ENCODE data around the gene LCLAT1.

Gene LCLAT1

DNA sequence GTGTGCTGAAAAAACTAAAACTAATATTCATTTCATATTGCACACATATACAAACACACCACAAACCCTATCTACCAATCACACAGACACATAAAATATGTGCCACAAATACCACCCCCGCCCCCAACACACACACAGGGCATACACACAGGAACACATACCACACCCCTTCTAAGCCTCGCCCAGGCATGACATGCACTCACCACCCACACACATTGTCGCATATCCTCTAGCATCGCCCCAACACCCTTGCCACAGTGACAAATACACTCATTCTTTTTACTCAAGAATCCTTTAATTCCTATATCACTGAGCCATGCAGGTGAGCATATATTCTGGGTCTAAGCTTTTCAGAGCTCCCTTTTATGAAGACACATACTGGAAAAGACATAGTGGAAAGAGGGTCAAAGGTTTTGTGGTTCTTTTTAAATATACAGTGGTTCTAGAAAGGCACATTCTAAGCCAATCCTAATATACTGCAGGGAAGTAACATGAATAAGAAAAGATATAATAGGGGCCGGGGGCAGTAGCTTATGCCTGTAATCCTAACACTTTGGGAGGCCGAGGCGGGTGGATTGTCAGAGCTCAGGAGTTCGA, 24.5 kb upstream of the LCLAT1 start:
- in situ Hi-C loops (cut with HindIII; ENCODE audit: low sequenced_read_pairs) = no loop called here

DNA sequence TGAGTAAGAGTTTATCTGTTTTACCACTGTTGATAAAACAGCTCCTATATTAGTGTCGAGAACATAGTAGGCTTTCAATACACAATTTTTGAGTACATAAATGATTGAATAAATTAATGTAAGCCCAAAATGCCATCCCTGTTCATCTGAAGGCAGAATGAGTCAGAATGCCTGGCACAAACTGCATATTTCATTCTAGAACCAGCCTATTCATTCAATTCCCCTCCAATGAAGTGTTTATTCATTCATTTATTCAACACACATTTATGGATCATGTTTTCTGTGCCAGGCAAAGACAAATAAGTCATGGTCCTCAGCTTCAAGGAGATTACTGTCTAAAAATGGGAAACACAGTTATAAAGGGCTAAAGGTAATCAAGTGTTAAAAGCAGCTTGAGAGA, 22.8 kb upstream of the LCLAT1 start:
- in situ Hi-C loops (cut with HindIII; ENCODE audit: low sequenced_read_pairs) = no loop called here

DNA sequence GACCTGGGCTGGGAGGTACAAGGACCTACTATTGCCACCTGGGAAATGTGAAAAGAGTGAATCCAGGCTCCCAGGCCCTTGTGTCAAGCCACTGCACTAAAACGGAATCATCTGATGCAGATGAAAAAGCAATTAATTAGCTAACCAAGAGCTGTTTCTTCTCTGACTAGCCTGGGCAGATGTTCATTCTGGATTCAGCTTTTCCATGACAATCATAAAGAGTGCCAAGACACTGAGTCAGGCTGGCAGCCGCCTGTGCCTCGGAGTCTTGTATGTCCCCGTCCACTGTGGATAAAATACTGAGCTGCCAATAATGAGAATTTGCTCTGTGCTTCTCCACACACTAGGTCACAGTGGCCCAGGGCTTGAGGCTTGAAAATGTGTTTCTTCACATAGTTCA, 21.7 kb upstream of the LCLAT1 start:
- in situ Hi-C loops (cut with HindIII; ENCODE audit: low sequenced_read_pairs) = no loop called here

- in situ Hi-C loops (cut with HindIII; ENCODE audit: low sequenced_read_pairs) = no loop called here
These were observed 19.3 kb upstream of the LCLAT1 start for GRCh38 chr2:30427606-30428347.

GRCh38 chr2:30428348-30428662, 18.7 kb upstream of the LCLAT1 start:
- in situ Hi-C loops (cut with HindIII; ENCODE audit: low sequenced_read_pairs) = no loop called here

- in situ Hi-C loops (cut with HindIII; ENCODE audit: low sequenced_read_pairs) = no loop called here
These were observed 18.1 kb upstream of the LCLAT1 start for GRCh38 chr2:30428827-30429461.

DNA sequence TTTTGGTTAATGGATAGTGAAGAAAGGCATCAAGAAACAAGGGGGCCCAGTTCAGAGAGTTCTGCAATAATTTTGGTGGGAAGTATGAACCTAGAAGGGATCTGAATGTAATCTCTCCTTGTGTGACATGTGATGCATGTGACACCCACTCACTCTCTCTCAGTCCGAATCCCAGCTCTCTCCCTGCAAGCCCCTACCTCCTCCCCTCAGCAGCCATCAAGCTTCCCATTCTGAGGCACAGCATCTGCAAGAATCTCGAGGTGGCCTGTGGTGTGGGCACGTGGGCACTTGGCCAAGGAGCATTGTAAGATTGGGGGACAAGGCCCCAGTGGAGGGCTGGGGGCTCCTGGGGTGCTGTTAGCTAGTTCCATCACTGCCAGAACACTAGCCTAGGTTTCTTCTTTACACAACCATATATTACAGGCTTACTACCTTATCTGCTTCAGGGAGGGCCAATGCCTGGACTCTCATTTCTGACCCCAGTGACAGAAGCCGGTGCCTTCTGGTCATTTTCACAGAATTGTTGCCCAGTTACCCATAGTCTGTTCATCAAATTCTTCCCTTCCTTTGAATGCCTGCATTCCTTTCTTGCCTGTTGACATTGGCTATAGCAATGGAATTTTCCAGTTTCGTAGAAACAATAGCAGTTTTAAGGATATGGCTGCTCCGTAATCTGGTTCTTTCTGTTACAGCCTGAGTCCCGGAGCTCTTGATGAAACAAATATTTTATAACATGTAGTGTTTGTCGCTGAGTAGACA, 13.3 kb upstream of the LCLAT1 start:
- in situ Hi-C loops (cut with HindIII; ENCODE audit: low sequenced_read_pairs) = loop anchor here (5.0 kb wide), 1 partner anchor 266 kb away; no protein-coding TSS in a partner anchor

- in situ Hi-C loops (cut with HindIII; ENCODE audit: low sequenced_read_pairs) = loop anchor here (5.0 kb wide), 1 partner anchor 267 kb away; no protein-coding TSS in a partner anchor
These were observed 12.3 kb upstream of the LCLAT1 start for GRCh38 chr2:30434708-30435107.

GRCh38 chr2:30436859-30437435, 10.1 kb upstream of the LCLAT1 start:
- in situ Hi-C loops (cut with HindIII; ENCODE audit: low sequenced_read_pairs) = no loop called here

DNA sequence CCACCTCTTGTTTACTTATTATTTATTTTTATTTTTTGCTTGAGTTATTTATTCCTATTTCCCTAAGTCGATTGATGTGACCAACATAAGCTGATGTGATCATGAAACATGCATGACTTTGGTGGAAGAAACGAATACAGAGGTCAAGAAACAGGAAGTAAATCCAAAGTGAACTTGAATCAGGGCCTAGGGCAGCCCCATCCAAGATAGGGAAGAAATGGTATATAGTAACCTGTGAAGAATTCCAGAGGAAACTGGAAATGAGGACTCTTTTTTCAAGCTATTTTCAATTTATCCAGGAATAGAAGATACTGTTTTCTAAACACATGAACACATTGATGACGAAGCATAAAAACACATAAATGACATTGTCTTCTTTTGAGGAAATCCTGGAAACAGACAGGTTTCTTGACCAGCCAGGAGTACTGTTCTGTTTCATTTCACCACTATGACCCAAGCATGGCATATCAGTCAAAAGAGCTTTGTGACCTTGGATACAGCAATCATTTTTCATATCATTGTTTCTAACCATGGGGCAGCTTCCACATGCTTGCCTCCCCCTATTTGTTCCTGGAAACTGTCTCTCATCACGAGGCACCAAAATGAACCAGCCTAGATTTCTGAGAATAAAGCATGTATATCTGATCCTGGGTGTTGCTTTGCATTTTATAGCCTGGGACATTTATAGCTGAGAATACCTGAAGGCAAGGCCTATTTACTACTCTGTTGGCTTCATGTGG, 9.1 kb upstream of the LCLAT1 start:
- in situ Hi-C loops (cut with HindIII; ENCODE audit: low sequenced_read_pairs) = no loop called here

GRCh38 chr2:30439296-30439695, 7.8 kb upstream of the LCLAT1 start:
- in situ Hi-C loops (cut with HindIII; ENCODE audit: low sequenced_read_pairs) = no loop called here

- in situ Hi-C loops (cut with HindIII; ENCODE audit: low sequenced_read_pairs) = no loop called here
These were observed 7.2 kb upstream of the LCLAT1 start for GRCh38 chr2:30439879-30440278.

DNA sequence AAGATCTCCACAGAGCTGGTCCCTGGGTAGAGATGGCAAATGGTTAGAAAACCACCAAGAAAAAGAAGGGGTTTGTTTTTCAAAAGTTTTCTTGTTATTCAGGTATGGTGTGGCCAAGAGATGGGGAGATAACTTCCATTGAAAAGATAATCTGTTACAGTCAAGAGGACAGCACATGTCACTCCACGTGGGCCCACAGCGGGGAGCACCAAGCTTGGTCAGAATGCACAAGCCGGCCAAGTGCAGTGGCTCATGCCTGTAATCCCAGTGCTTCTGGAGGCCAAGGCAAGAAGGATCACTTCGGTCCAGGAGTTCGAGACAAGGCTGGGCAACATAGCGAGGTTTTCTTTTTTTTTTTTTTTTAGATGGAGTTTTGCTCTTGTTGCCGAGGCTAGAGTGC, 6.0 kb upstream of the LCLAT1 start:
- in situ Hi-C loops (cut with HindIII; ENCODE audit: low sequenced_read_pairs) = no loop called here

DNA sequence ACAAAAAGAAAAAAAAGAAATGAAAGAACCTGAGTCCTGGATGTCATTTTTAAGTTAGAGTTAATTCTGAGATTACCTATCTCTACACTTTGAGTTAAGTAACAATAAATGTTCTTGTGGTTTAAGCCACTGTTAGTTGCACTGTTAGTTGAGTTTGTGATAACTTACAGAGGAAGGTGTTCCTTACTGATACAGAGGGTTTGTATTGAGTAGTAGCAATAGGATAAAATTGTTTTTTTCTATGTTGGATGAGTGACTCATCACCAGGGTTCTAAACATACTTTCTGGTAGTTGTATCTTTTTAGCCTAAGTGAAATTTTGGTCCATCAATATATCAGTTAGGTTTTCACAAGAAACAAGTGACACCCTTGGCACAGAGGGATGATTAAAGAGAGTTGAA, 4.0 kb upstream of the LCLAT1 start:
- in situ Hi-C loops (cut with HindIII; ENCODE audit: low sequenced_read_pairs) = no loop called here

GRCh38 chr2:30444273-30444672, 2.8 kb upstream of the LCLAT1 start:
- in situ Hi-C loops (cut with HindIII; ENCODE audit: low sequenced_read_pairs) = no loop called here

DNA sequence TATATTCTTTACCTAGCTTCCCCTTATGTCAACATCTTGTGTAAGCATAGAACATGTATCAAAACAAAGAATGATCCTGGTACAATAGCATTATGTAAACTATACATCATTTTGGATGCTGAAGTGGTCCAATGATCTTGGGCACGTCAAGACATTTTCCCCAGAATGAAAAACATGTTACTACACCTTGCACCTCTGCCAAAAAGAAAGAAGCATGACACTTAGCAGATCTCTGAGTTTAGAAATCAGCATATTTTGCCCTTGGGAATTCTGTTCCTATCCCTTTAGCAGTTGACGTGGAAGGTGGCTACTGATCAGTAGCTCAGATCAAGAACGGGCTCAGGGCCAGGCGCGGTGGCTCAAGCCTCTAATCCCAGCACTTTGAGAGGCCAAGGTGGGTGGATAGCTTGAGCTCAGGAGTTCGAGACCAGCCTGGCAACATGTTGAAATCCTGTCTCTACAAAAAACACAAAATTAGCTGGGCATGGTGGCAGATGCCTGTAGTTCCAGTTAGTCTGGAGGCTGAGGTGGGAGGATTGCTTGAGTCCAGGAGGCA, 1.7 kb upstream of the LCLAT1 start:
- in situ Hi-C loops (cut with HindIII; ENCODE audit: low sequenced_read_pairs) = no loop called here

DNA sequence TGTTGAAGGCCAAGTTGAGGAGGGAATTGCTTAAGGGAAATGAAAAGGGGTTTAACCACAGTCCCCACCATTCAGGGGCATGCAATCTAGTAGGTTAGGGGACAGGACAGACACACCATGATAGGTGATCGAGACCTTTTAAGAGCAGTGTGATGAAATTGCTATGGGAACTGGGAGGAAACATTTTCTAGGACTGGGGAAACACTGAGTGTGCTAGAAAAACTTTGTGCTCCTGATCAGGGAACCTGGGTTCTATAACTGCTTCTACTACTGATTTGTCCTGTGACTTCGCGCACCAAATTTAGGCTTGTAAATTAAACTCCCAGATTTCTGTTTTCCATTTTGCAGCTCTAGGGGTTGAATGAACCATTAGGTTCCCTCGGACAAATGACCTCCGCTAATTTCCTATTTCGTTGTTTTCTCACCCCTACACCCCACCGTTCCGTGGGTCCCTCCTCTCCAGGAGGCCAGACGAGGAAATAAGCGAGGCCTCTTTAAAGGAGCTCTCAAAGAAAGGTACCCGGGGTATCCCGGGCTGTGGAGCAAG, 371 bp upstream of the LCLAT1 start:
- in situ Hi-C loops (cut with HindIII; ENCODE audit: low sequenced_read_pairs) = no loop called here

- in situ Hi-C loops (cut with HindIII; ENCODE audit: low sequenced_read_pairs) = no loop called here
These were observed 1.3 kb downstream of the LCLAT1 start for GRCh38 chr2:30448308-30448707.

GRCh38 chr2:30448866-30449265, 1.8 kb downstream of the LCLAT1 start:
- in situ Hi-C loops (cut with HindIII; ENCODE audit: low sequenced_read_pairs) = no loop called here

DNA sequence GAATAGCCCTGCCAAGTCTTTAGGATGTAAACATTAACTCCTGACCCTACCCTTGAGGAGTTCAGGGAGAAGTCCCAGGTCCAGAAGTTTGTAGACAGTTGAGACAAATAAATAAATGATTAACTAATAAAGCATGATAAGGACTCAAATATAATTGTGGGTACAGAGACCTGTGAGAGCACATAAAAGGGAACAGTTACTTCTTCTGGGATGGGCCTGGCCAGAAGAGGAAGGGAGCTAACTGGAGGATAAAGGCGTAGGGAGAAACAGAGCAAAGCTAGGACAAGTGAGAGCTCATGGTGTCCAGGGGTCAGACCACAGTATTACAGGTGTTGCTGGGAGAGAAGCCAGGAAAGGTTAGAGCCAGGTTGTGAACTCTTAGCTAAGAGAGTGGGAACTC, 3.0 kb downstream of the LCLAT1 start:
- in situ Hi-C loops (cut with HindIII; ENCODE audit: low sequenced_read_pairs) = loop anchor here (5.0 kb wide), 1 partner anchor 97 kb away; no protein-coding TSS in a partner anchor
